GM18867 (cell line): ENCODE measurements around the gene SRC.

Experiments used
- ATAC-seq: cut with Tn5 transposase; IDR thresholded peaks from one replicate; pipeline ENCODE4 v1.9.1; 2021; ENCODE audit warnings: mild to moderate bottlenecking, moderate library complexity; ENCODE audit not compliant: unreplicated experiment

SRC gene

GRCh38 chr20:37407019-37407566 lies 61.2 kb downstream of the SRC start:
- no peak for ATAC-seq

DNA sequence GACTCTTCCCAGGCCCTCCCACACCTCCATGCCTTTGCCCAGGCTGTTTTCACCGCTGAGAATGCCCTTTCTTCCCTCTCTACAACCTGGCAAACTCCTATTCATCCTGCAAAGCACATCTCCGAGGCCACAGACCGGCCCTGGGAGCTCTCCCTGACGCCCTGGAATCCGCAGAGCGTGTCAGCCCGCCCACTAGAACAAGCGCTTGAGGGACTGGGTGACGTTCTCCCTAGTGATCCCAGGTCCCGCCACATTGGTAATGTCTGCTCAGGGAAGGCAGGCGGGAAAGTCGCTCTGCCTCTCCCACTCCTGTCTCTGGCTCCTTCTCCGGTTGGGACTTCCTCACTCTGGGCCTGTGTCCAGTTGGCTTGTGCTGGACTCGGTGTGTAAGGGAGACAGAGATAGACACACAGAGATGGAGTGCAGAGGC lies 61.6 kb downstream of the SRC start:
- ATAC-seq, result no peak

DNA sequence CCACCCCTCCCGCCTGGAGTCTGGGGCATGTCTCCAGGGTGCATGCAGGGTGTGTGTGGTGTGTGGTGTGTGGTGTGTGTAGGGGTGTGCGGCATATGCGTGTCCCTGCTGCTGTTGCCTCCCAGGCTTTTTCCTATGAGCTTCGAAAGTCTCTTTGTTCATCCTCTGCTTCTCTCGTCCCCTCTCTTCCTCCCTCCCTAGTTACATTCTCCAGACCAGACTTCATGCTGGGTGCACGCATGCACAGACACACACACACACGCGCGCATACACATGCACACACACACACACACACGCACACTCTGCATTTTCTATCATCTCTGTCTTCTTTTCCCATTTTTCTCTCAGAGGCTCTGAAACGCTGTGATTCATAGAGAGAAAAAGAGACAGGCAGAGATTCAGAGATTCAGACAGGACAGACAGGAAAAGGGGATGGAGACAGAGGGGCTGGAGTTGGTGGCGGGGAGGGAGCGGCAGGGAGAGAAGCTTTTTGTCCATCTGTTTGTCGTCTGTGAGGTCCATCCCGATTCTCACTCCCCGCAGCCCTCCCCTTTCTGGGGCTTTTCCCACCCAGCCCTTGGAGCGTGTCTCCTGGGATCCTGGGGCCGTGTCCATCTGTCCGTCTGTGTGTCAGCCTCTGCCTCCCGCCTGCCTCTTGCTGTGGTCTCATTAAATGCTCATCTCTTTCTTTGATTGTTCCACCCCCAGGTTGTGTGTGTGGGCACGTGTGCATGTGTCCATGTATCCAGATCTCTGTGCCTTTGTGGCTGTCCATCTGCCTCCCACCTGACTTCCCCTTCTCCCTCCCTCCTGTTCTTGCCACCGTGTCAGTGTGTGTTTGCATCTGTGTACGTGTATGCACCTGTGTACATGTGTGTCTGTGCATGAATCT lies 62.6 kb downstream of the SRC start:
- ATAC-seq, result peak; percentile 10

DNA sequence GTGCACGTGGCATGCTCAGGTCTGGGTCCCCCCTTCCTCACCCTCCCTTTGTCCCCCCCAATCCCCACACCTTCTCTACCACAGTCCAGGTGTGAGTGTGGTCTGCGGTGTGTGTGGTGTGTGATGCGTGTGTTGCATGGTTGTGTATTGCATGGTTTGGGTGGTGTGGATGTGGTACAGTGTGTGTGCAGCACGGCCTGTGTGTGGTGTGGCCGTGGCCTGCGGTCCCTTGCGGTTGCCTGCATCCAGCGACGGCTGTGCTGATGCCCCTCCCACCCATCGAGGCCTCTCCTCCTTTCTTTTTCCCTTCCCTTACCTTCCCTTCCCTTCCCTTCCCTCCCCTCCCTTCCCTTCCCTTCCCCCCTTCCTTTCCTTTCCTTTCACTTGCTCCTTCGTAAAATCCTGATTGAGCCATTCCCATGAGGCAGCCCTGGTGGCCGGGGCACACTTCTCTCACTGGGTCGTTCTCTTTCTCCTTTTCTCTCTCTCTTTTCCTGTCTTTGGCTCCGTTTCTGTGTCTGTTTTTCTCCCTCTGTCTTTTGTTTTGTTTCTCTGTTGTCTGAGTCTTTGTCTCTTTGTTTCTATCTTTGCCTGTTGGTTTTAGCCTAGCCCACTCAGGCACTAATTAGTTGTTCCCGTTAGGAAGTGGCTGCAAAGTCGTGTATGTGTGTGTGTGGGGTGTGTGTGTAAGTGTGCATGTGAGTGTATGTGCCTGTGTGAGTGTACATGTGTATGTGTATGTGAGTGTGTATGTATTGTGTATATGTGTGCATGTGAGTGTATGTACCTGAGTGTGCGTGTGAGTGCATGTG lies 65.7 kb downstream of the SRC start:
- no peak for ATAC-seq

GRCh38 chr20:37413023-37413334 lies 67.0 kb downstream of the SRC start:
- no peak for ATAC-seq

GRCh38 chr20:37413379-37413778 lies 67.4 kb downstream of the SRC start:
- ATAC-seq, result no peak

DNA sequence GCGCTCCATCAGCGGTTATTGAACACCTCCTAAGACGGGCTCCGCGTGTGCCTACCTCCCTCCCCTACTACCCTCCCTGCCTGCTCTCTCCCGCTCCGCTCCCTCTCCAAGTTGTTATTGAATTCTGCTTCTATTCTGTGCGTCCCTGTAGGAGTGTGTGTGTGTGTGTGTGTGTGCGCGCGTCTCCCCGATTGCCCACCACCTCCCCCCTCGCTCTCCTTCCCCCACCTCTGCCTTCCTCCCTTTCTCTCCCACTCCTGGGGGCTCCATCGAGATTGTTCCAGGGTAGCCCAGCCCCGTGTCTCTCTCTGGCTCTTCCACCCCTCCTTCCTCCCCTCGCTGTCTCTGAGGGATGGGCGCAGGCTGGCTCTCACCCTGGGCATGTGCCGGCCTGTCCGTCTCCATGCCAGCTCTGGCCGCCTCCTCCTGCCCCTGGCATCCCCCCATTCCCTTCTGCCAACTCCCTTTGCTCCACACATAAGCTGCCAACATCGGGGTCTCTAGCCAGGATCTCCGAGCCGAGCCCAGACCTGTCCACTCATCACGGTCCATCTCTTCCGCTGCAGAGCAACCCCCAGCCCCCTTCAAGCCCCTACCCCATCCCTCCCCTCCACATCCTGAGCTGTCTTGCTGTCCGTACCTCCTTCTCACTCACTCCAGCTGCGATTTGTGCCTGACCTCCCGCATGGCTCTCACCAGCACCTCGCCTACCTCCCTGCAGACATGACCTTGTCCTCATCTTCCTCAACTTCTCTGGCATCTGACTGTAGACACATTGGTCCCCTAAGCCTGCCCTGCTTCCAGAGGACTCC lies 68.5 kb downstream of the SRC start:
- ATAC-seq, result no peak

DNA sequence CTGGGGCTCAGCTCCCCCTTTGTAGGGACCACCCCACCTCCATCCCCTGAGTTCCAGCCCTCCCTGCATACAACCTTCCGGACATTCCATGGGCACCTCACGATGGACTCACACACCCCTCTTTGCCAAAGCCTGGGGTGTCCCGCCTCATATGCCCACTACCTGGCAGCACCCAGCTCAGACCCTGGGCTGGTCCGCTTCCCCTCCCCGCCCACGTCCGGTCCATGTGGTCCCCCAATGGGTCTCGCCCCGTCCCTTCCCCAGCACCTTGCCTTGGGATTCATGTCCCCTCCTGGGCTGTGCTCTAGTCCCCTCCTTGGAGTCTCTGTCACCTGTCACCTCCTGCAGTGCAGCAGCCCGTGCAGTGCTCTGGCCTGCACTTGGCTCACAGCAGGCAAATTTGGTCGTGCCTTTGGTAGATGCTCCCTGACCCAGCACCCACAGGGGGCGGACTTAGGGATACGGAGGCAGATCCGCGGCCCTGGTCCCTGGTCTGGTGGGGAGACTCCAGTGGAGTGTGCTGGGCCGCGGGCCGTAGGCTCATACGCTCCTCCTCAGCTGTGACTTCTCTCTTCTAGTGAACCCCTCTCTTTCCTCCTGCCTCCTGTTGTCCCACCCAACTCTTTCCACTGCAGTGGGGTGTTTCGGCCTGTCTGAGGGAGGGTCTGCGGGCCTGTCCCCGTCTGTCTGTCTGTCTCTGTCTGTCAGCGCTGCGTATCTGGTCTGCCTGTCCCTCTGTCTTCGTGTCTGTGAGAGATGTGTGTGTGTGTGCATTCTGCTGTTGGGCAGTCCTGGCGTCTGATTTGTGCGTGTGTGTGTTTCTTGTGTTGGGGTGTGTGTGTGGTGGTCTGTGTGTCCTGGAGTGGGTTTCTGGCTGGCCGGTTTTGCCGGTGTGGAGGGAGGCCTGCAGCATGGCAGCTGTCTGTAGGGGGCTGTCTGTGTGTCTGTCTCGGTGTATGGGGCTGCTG lies 69.5 kb downstream of the SRC start:
- no peak for ATAC-seq

DNA sequence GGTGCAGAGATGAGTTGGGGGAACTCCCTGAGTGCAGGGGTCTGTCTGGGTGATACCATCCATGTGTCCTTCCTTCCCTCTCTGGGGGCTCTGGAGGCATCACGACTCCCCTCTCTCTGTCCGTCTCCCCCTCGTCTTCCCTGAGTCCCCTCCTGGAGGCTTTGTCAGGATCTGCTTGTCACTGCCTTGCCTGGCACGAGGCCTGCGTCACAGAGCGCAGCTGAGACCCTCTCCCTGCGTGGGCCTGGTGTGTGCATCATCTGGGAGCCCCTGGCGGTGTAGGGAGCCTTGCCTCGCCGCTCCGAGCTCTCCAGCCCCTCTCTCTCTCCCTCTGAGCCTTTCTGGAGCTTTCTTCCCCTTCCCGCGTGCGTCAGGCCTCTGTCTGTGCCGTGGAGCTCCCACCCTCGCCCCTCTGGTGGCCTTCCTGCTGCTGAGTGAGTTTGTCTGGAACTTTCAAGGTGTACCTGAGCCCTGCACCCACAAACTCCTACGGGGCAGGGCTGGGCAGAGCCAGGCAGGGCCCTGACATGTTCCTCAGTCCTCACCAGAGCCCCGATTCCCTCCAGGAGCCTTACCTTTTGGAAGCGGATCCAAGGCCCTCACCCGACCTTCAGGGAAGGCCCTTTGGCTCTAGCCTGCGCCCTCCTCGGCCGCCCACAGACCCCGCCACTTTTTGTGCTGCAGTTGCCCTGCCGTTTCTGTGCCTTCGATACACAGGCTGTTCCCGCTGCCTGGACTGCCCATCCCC lies 70.3 kb downstream of the SRC start:
- ATAC-seq, result no peak

DNA sequence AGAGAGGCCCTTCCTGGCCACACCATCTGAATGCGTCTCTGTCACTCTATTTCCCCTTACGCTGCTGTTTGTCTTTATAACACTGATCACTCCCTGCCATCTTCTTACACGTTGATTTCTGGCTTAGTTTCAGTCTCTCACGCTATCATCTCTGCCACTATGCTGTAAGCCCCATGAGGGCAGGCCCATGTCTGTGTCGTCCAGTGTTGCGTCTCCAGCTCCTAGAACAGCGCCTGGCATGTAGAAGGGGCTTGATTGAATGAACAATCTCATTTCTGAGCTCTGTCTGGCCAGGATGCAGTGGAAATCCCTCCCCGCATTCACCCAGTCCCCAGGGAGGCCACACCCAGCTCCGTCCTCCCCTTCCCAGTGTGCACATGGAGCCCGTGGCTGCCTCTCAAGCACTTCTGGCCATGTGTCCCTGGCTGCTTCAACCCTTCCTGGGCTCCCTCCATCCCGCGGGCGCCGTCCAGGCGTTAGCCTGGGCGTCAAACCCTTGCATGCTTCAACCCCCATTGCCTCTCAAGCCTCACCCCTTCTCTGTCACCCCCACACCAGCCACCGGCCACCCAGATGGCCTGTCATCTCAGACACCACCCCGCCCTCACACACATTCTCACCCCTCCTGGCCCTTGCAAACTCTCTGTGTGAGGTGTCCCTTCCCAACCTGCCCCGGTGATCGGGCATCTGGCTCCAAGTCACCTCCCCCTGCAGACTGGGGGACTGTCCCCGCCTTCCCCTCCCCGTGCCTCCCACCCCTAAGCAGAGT lies 71.1 kb downstream of the SRC start:
- ATAC-seq, result no peak

DNA sequence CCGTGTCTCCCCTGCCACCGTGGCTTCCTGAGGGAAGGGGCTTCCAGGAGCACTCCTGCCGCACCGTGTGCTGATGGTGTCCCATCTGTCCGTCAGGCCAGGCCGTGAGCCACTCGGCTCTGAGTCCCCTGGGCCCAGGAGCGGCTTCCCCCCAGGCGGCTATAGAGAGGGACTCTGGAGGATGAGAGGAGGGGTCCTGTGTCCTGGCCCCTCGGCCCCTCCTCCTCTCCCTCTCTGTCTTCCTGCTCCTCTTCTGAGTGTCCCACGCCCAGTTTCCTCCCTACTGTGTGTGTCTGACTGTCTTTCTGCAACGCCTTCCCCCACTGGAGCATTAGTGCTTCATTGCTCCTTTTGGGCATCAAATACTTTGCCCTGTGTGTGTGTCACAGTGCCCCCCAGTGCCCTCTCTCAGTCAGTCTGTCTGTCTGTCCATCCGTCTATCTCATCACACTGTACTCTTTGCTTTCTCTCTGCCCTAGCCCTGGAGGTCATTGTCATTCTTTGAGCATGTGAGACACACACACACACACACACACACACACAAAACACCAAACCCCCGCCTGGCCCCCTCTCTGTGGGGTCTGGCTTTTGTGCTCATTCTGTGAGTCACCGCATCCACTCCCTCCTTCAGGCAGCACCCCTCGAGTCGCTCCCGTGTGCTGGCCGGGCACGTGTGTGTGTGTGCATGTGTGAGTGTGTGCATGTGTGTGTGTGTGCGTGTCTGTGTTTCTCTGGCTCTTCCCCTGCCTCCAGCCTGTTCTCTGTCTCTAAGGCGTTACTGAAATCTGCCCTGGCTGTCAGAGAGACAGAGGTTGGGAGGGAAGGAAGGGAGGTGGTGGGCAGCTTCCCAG lies 71.9 kb downstream of the SRC start:
- ATAC-seq, result no peak

DNA sequence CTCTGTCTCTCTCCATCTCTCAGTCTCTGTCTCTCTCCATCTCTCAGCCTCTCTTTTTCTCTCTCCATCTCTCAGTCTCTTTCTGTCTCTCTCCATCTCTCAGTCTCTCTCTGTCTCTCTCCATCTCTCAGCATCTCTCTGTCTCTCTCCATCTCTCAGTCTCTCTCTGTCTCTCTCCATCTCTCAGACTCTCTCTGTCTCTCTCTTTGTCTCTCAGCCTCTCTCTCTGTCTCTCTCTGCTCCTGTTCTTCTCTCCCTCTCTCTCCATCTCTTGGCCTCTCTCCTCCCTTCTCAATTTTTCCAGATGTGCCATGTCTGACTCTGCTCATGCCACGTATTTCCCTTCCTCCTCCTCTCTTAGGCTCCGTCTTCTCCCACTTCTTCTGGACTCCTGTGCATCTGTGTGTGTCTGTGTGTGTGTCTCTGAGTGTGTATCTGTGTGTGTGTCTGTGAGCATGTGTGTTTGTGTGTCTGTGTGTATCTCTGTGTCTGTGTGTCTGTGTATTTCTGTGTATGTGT lies 72.7 kb downstream of the SRC start:
- ATAC-seq, result no peak

DNA sequence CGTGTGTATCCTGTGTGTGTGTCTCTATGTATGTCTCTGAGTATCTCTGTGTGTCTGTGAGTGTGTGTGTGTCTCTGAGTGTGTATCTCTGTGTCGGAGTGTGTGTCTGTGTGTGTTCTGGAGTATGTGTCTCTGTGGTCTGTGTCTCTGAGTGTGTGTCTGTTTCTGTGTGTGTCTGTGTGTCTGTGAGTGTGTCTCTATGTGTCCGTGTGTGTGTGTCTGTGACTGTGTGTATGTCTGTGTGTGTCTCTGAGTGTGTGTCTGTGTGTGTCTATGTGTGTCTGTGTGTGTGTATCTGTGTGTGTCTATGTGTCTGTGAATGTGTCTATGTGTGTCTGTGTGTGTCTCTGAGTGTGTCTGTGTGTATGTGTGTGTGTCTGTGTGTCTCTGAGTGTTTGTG lies 73.4 kb downstream of the SRC start:
- ATAC-seq, result no peak

DNA sequence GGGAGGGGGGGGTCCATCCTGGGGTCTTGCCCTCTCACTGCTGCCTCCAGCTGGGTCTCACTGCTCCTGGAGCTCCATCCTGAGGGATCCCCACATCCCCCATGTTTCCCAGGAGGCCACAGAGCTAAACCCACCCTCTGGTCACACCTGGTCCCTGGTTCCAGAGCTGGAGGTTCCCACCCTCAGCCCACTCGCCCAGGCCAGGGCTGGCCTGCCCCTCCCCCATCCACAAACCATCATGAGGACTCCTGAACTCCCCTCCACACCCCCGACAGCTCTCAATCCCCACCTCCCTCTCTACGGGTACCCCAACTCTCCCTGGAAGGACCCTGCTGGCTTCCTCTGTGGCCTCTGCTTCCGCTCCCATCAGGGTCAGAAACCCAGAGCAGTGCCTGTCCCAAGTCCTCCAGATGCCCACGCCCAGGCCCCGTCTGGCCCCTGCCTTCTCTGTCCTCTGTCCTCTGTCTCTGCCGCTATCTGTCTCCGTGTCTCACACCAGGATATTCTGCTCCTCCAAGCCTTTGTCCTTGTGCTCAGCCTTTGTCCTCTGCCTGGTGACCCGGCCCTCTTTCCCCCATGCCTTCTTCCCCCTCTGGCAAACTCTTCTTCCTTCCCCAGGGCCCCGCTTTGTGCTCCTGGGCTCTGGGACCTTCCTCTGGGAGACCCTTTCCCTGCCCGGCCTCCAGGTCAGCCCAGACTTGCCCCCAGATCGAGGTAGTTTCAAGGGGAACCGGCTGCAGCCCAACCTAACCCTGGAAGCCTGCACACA lies 74.0 kb downstream of the SRC start:
- ATAC-seq, result no peak

GRCh38 chr20:37420610-37421009 lies 74.7 kb downstream of the SRC start:
- ATAC-seq, result no peak

GRCh38 chr20:37421060-37421905 lies 75.3 kb downstream of the SRC start:
- ATAC-seq, result no peak
